Dermis microvascular lymphatic vessel endothelial cell (primary cell): ENCODE data around the gene GRXCR2. TPM values are rescaled to one million over a fixed set of nuclear protein-coding genes. Genes with fewer than 3 reads are reported as not detected.
A peak's percentile ranks its signal among the peaks of the same experiment; 100 is the strongest.
"Not testable (repeated sequence)": the region's sequence is repeated elsewhere in the genome, so short reads cannot be mapped to it uniquely, and the experiment has no call there.

Experiments used
- DNase-seq, 2 donors: peaks; one replicate each; pipeline versions ENCODE4 v3.0.0 to v3.0.0-alpha.2; 2010; ENCODE audit warnings: low read depth in 2 of 2
- total RNA-seq: library from RNA; depleted of rRNA; stranded (reverse); fragments of >200 nt; gene quantifications from 2 replicates; pipeline ENCODE4 v1.2.1, GENCODE V29; 2014

GRXCR2 gene
- total RNA-seq, 1 donor from 2014 or later = not detected

- not testable (repeated sequence) for DNase-seq
Observed at GRCh38 chr5:145836241-145836640, 36.6 kb downstream of the GRXCR2 start.

- DNase-seq = no peak
Observed at GRCh38 chr5:145835848-145836239, 37.0 kb downstream of the GRXCR2 start.

GRCh38 chr5:145834917-145835847 lies 37.6 kb downstream of the GRXCR2 start, which contains the start of gene PRELID2:
Gene PRELID2, minus strand, starts transcription at chr5:145835342. Its CDS starts 91 bp downstream, at chr5:145835251.
- DNase-seq = peak; percentile 74 to 92

- peak in 1 of 2 donors; percentile 28 for DNase-seq
Observed at GRCh38 chr5:145834554-145834916, 38.3 kb downstream of the GRXCR2 start.

GRCh38 chr5:145833631-145834200 lies 39.1 kb downstream of the GRXCR2 start:
- DNase-seq = no peak

GRCh38 chr5:145830594-145830993 lies 42.2 kb downstream of the GRXCR2 start:
- peak in 1 of 2 donors; percentile 9 for DNase-seq

- DNase-seq = peak in 1 of 2 donors; percentile 68
Observed at GRCh38 chr5:145829708-145830361, 43.0 kb downstream of the GRXCR2 start.

GRCh38 chr5:145826895-145827674 lies 45.7 kb downstream of the GRXCR2 start:
- peak in 1 of 2 donors; percentile 34 for DNase-seq

- peak; percentile 56 to 71 for DNase-seq
Observed at GRCh38 chr5:145825751-145826180, 47.0 kb downstream of the GRXCR2 start.

GRCh38 chr5:145824040-145824439 lies 48.8 kb downstream of the GRXCR2 start:
- DNase-seq = no peak

- DNase-seq = no peak
Observed at GRCh38 chr5:145818604-145819003, 54.2 kb downstream of the GRXCR2 start.

GRCh38 chr5:145812877-145813276 lies 59.9 kb downstream of the GRXCR2 start:
- no peak for DNase-seq

GRCh38 chr5:145811834-145812625 lies 60.8 kb downstream of the GRXCR2 start:
- DNase-seq = peak; percentile 62 to 84

Other genes with a start within 250 kb of the GRXCR2 start
- 12.0 and 23.2 TPM in 2 replicates for gene PRELID2, start 37.7 kb downstream of the GRXCR2 start, total RNA-seq
- gene SH3RF2, start 63.6 kb upstream of the GRXCR2 start, total RNA-seq = 0.13 TPM in 1 of 2 replicates, not detected in the other
- not detected in 2 replicates for gene PLAC8L1, start 232.6 kb upstream of the GRXCR2 start, total RNA-seq